T-helper 17 cell (primary cell): ENCODE measurements around the gene EMX2. TPM values are rescaled to one million over a fixed set of nuclear protein-coding genes. Genes with fewer than 3 reads are reported as not detected.

Experiments
- ATAC-seq: fragments of 150-1000 bp; cut with Tn5 transposase; 2 replicates; pipeline ENCODE4 v1.10.0; 2021; ENCODE audit warnings: mild to moderate bottlenecking, moderate library complexity
- DNase-seq, 3 donors: peaks; one replicate each; pipeline versions ENCODE4 v3.0.0 to v3.0.0-alpha.2; 2020 to 2021
- H3K9me3 ChIP-seq: one replicate; pipeline ENCODE4 v1.7.0; 2013; ENCODE audit warnings: low read length, mild to moderate bottlenecking; ENCODE audit not compliant: control insufficient read depth, poor library complexity, severe bottlenecking
- H3K27ac Mint-ChIP-seq: one replicate; pipeline ENCODE4 v1.8.0; 2022; ENCODE audit warnings: mild to moderate bottlenecking, moderate library complexity, mixed read lengths
- H3K27me3 Mint-ChIP-seq: one replicate; pipeline ENCODE4 v1.8.0; 2022; ENCODE audit warnings: mixed read lengths
- H3K36me3 Mint-ChIP-seq: one replicate; pipeline ENCODE4 v1.8.0; 2022; ENCODE audit warnings: low read depth, mixed read lengths
- H3K4me1 Mint-ChIP-seq: one replicate; pipeline ENCODE4 v1.8.0; 2022; ENCODE audit warnings: mild to moderate bottlenecking, mixed read lengths
- H3K4me3 Mint-ChIP-seq: one replicate; pipeline ENCODE4 v1.8.0; 2022; ENCODE audit warnings: mild to moderate bottlenecking, moderate library complexity, mixed read lengths
- total RNA-seq, 4 donors: library from RNA in 2 of 4; stranded (reverse) in 2 of 4; gene quantifications; one replicate each; pipeline ENCODE4 v1.2.3 and lab custom pipeline; 2022 to 2026

EMX2 gene
- total RNA-seq, 2 donors from 2014 or later: not detected

- ATAC-seq (no peak), DNase-seq (no peak)
- no peaks in the 10 kb centered on the region for H3K9me3 ChIP-seq
- Mint-ChIP-seq H3K36me3 (no peaks in the 10 kb centered on the region), H3K27me3 (peaks cover 88% of the 10 kb centered on the region), H3K4me1 (peaks cover 4% of the 10 kb centered on the region), H3K4me3 (no peak overlapping the region), H3K27ac (no peak overlapping the region)
These were observed 7.1 kb upstream of the EMX2 start for GRCh38 chr10:117535298-117536071.

GRCh38 chr10:117536072-117536865 lies 6.3 kb upstream of the EMX2 start:
- no peak overlapping the region for H3K4me3 Mint-ChIP-seq
- no peak for ATAC-seq
- H3K27me3 Mint-ChIP-seq: peaks cover 88% of the 10 kb centered on the region
- H3K4me1 Mint-ChIP-seq: peaks cover 4% of the 10 kb centered on the region
- no peaks in the 10 kb centered on the region for H3K36me3 Mint-ChIP-seq
- no peaks in the 10 kb centered on the region for H3K9me3 ChIP-seq
- no peak overlapping the region for H3K27ac Mint-ChIP-seq
- no peak for DNase-seq

- DNase-seq: no peak
- H3K4me1 Mint-ChIP-seq: peaks cover 6% of the 10 kb centered on the region
- no peak overlapping the region for H3K27ac Mint-ChIP-seq
- peaks cover 88% of the 10 kb centered on the region for H3K27me3 Mint-ChIP-seq
- ATAC-seq: no peak
- peaks cover 2% of the 10 kb centered on the region for H3K36me3 Mint-ChIP-seq
- H3K4me3 Mint-ChIP-seq: no peak overlapping the region
- no peaks in the 10 kb centered on the region for H3K9me3 ChIP-seq
These were observed 5.6 kb upstream of the EMX2 start for GRCh38 chr10:117536866-117537435.

- H3K4me3 Mint-ChIP-seq: no peak overlapping the region
- peaks cover 84% of the 10 kb centered on the region for H3K27me3 Mint-ChIP-seq
- no peak for DNase-seq
- no peak overlapping the region for H3K27ac Mint-ChIP-seq
- H3K4me1 Mint-ChIP-seq: peaks cover 6% of the 10 kb centered on the region
- H3K9me3 ChIP-seq: no peaks in the 10 kb centered on the region
- peaks cover 2% of the 10 kb centered on the region for H3K36me3 Mint-ChIP-seq
- no peak for ATAC-seq
These were observed 5.1 kb upstream of the EMX2 start for GRCh38 chr10:117537436-117537903.

- H3K36me3 Mint-ChIP-seq: peaks cover 2% of the 10 kb centered on the region
- peaks cover 78% of the 10 kb centered on the region for H3K27me3 Mint-ChIP-seq
- DNase-seq (no peak), ATAC-seq (no peak)
- peaks cover 4% of the 10 kb centered on the region for H3K4me1 Mint-ChIP-seq
- H3K4me3 Mint-ChIP-seq: no peak overlapping the region
- no peak overlapping the region for H3K27ac Mint-ChIP-seq
- no peaks in the 10 kb centered on the region for H3K9me3 ChIP-seq
These were observed 4.5 kb upstream of the EMX2 start for GRCh38 chr10:117537904-117538524.

- H3K4me3 Mint-ChIP-seq: no peak overlapping the region
- peaks cover 71% of the 10 kb centered on the region for H3K27me3 Mint-ChIP-seq
- no peak overlapping the region for H3K27ac Mint-ChIP-seq
These were observed 3.2 kb upstream of the EMX2 start for GRCh38 chr10:117539361-117539773.

GRCh38 chr10:117539903-117540639 lies 2.5 kb upstream of the EMX2 start:
- Mint-ChIP-seq H3K4me3 (no peak overlapping the region), H3K27ac (no peak overlapping the region), H3K36me3 (peaks cover 2% of the 10 kb centered on the region), H3K4me1 (peaks cover 9% of the 10 kb centered on the region), H3K27me3 (peaks cover 75% of the 10 kb centered on the region)
- DNase-seq (no peak), ATAC-seq (no peak)
- H3K9me3 ChIP-seq: no peaks in the 10 kb centered on the region

More at GRCh38 chr10:117539361-117539773, 3.2 kb upstream of the EMX2 start:
- peaks cover 2% of the 10 kb centered on the region for H3K36me3 Mint-ChIP-seq
- H3K9me3 ChIP-seq: no peaks in the 10 kb centered on the region
- DNase-seq (no peak), ATAC-seq (no peak)
- peaks cover 9% of the 10 kb centered on the region for H3K4me1 Mint-ChIP-seq

- Mint-ChIP-seq H3K4me3 (no peak overlapping the region), H3K36me3 (peaks cover 2% of the 10 kb centered on the region), H3K4me1 (peaks cover 7% of the 10 kb centered on the region), H3K27me3 (peaks cover 71% of the 10 kb centered on the region), H3K27ac (no peak overlapping the region)
- no peak for ATAC-seq
- DNase-seq: no peak
- H3K9me3 ChIP-seq: no peaks in the 10 kb centered on the region
These were observed 1.7 kb upstream of the EMX2 start for GRCh38 chr10:117540640-117541404.

GRCh38 chr10:117541405-117541908 lies 1.1 kb upstream of the EMX2 start:
- Mint-ChIP-seq H3K4me1 (peaks cover 11% of the 10 kb centered on the region), H3K4me3 (peak overlapping the region; percentile 41), H3K27ac (no peak overlapping the region), H3K27me3 (peaks cover 71% of the 10 kb centered on the region), H3K36me3 (peaks cover 5% of the 10 kb centered on the region)
- ATAC-seq: no peak
- H3K9me3 ChIP-seq: no peaks in the 10 kb centered on the region
- DNase-seq: no peak

- DNase-seq: no peak
- Mint-ChIP-seq H3K27ac (no peak overlapping the region), H3K36me3 (peaks cover 5% of the 10 kb centered on the region), H3K4me3 (peak overlapping the region; percentile 41), H3K4me1 (peaks cover 11% of the 10 kb centered on the region), H3K27me3 (peaks cover 71% of the 10 kb centered on the region)
- no peaks in the 10 kb centered on the region for H3K9me3 ChIP-seq
- no peak for ATAC-seq
These were observed 439 bp upstream of the EMX2 start for GRCh38 chr10:117541909-117542705.

- H3K4me3 Mint-ChIP-seq: peak overlapping the region; percentile 71
- H3K36me3 Mint-ChIP-seq: peaks cover 12% of the 10 kb centered on the region
- H3K27me3 Mint-ChIP-seq: peaks cover 75% of the 10 kb centered on the region
- H3K27ac Mint-ChIP-seq: no peak overlapping the region
- H3K9me3 ChIP-seq: no peaks in the 10 kb centered on the region
- DNase-seq (no peak), ATAC-seq (no peak)
- H3K4me1 Mint-ChIP-seq: peaks cover 21% of the 10 kb centered on the region
These were observed 868 bp downstream of the EMX2 start for GRCh38 chr10:117543225-117544003.
